DND-41 (cell line): ENCODE results near the gene PHTF1.
"Not testable (repeated sequence)": the region's sequence is repeated elsewhere in the genome, so short reads cannot be mapped to it uniquely, and the experiment has no call there.

Experiments used
- EZH2 ChIP-seq: IDR thresholded peaks from 3 replicates; pipeline ENCODE4 v1.6.1; 2012; ENCODE audit warnings: borderline replicate concordance, low read depth, mild to moderate bottlenecking, moderate library complexity, low read length, inconsistent platforms; ENCODE audit not compliant: severe bottlenecking
- TF ChIP-seq, protein P1 (sequence below): IDR thresholded peaks from 2 replicates; pipeline ENCODE4 v1.5.1; 2012; ENCODE audit warnings: borderline replicate concordance, low read length, moderate library complexity, mild to moderate bottlenecking; ENCODE audit not compliant: poor library complexity, severe bottlenecking; ENCODE audit errors: extremely low read depth

- TF ChIP-seq, protein P1, sequence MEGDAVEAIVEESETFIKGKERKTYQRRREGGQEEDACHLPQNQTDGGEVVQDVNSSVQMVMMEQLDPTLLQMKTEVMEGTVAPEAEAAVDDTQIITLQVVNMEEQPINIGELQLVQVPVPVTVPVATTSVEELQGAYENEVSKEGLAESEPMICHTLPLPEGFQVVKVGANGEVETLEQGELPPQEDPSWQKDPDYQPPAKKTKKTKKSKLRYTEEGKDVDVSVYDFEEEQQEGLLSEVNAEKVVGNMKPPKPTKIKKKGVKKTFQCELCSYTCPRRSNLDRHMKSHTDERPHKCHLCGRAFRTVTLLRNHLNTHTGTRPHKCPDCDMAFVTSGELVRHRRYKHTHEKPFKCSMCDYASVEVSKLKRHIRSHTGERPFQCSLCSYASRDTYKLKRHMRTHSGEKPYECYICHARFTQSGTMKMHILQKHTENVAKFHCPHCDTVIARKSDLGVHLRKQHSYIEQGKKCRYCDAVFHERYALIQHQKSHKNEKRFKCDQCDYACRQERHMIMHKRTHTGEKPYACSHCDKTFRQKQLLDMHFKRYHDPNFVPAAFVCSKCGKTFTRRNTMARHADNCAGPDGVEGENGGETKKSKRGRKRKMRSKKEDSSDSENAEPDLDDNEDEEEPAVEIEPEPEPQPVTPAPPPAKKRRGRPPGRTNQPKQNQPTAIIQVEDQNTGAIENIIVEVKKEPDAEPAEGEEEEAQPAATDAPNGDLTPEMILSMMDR = not testable (repeated sequence)
- TF ChIP-seq EZH2 = not testable (repeated sequence)
Measured at GRCh38 chr1:113717506-113717905, 41.8 kb downstream of the PHTF1 start.
